ENCODE data around the gene CYP26B1. TPM values are rescaled to one million over a fixed set of nuclear protein-coding genes. Genes with fewer than 3 reads are reported as not detected.
A peak's percentile ranks its signal among the peaks of the same experiment; 100 is the strongest.

CYP26B1 gene, protein sequence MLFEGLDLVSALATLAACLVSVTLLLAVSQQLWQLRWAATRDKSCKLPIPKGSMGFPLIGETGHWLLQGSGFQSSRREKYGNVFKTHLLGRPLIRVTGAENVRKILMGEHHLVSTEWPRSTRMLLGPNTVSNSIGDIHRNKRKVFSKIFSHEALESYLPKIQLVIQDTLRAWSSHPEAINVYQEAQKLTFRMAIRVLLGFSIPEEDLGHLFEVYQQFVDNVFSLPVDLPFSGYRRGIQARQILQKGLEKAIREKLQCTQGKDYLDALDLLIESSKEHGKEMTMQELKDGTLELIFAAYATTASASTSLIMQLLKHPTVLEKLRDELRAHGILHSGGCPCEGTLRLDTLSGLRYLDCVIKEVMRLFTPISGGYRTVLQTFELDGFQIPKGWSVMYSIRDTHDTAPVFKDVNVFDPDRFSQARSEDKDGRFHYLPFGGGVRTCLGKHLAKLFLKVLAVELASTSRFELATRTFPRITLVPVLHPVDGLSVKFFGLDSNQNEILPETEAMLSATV
- total RNA-seq (2011; cell fraction: chromatin; rRNA removed; ENCODE audit: low replicate concordance) = 0.09 TPM in 1 of 2 replicates, not detected in the other
- not detected in 2 replicates for total RNA-seq (2011; cell fraction: nucleolus; rRNA removed)
- not detected in 2 replicates for total RNA-seq (2011; cell fraction: nucleoplasm; rRNA removed)
- total RNA-seq (2014; rRNA removed) (not detected in 2 replicates), total RNA-seq (2014; rRNA removed; fragmentation: Illumina TruSeq; extraction: Trizol) (not detected in 2 replicates), total RNA-seq (2015; rRNA removed; fragmentation: Illumina TruSeq; extraction: Trizol) (not detected in 2 replicates), total RNA-seq (2021) (0.13 and 0.36 TPM in 2 replicates), polyA plus RNA-seq (2011; rRNA removed) (0.01 TPM in 1 of 2 replicates, not detected in the other), polyA plus RNA-seq (2014; fragmentation: Illumina TruSeq; extraction: Trizol) (0.04 and 0.30 TPM in 2 replicates), polyA plus RNA-seq (2014; fragmentation: Nextera tagmentation; extraction: Ambion mirVana) (not detected), polyA plus RNA-seq (2014; rRNA removed) (not detected in 2 replicates), polyA minus RNA-seq (2011; rRNA and poly(A)+ RNA removed) (0.04 TPM in 1 of 2 replicates, not detected in the other), Bru-seq, nascent RNA (percentile 5 among the genes with signal in this experiment), BruChase-seq, experiment 1, labeled RNA remaining after a 2-hour chase (not detected), BruChase-seq, experiment 2, labeled RNA remaining after a 6-hour chase (not detected)
- polyA plus RNA-seq (2011; cell fraction: cytosol; rRNA removed) = 0.07 TPM in 1 of 2 replicates, not detected in the other
- 0.07 TPM in 1 of 2 replicates, not detected in the other for polyA plus RNA-seq (2011; cell fraction: nucleus; rRNA removed)
- polyA plus RNA-seq (2012) = 0.05 TPM in 1 of 2 replicates, not detected in the other
- not detected in 2 replicates for polyA minus RNA-seq (2011; cell fraction: cytosol; rRNA and poly(A)+ RNA removed)
- polyA minus RNA-seq (2011; cell fraction: nucleus; rRNA and poly(A)+ RNA removed) = not detected in 2 replicates
- long read RNA-seq, experiment 1 = 0 reads
- long read RNA-seq, experiment 2 = 0 reads
- long read RNA-seq, experiment 3 = 0 reads

DNA sequence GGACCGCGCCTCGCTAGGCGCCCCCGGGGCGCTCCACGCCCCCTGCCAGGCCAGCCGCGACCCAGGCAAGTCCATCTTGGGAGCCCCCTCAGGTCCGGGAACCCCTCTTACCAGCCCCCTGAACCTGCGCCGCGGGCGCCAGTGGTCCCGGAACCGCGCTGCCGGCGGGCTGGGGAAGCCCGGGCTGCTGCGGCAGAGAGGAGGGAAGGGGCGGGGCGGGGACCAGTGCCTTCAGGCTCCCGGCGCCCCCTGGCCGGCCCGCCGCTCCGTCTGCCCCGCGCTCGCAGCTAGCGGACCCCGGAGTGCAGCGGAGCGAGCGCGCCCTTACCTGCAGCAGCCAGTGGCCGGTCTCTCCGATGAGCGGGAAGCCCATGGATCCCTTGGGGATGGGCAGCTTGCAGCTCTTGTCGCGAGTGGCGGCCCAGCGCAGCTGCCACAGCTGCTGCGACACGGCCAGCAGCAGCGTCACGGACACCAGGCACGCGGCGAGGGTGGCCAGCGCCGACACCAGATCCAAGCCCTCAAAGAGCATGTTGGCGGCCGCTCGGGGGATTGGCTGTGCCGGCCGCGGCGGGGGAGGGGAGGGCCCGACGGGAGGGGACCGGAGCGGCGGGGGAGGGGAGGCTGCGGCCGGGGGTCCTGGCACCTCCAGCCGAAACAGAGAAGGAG lies at the start of gene CYP26B1:
TSS of gene CYP26B1 (minus strand) at position 560 of the 669 bp plus-strand sequence. CDS start at position 532, 28 bp downstream.
- DNase-seq (ENCODE audit: extremely low read depth in 1 of 4, low spot score in 3 of 4) (no peak), ATAC-seq (no peak), FAIRE-seq (no peak)
- Histone ChIP-seq H3K27me3 (ENCODE audit: control insufficient read depth in 2 of 2, insufficient read depth in 2 of 2, low read length in 2 of 2) (peaks cover 13 to 44% of the 10 kb centered on the region in 2 experiments; a peak in 4 of 5 replicates), H3K9me3 (replicated peaks; ENCODE audit: control insufficient read depth, insufficient read depth, low read depth, low read length) (no peaks in the 10 kb centered on the region), H3K4me3 (no peak within 1 kb of the TSS), H3K9me1 (ENCODE audit: control insufficient read depth, insufficient read depth, low read length) (no peaks in the 10 kb centered on the region), H3K36me3 (ENCODE audit: control insufficient read depth, insufficient read depth, low read length) (no peaks in the 10 kb centered on the region), H3K4me1 (replicated peaks in 1 of 2; ENCODE audit: control insufficient read depth in 2 of 2, insufficient read depth in 2 of 2, low read length in 2 of 2) (peaks cover 0 to 32% of the 10 kb centered on the region in 2 experiments; a peak in 2 of 5 replicates), H4K20me1 (replicated peaks; ENCODE audit: control insufficient read depth, insufficient read depth, low read length) (peaks cover 7% of the 10 kb centered on the region; the same call in 1 of the 2 replicates), H3K4me2 (ENCODE audit: insufficient read depth, low read length) (no peak within 1 kb of the TSS), H3K79me2 (ENCODE audit: control insufficient read depth, insufficient read depth, low read length) (no peaks in the 10 kb centered on the region), H3K27ac (ENCODE audit: extremely low read depth, low read depth, low read length) (no peak within 1 kb of the TSS), H3K9ac (ENCODE audit: insufficient read depth in 1 of 2, low read depth in 2 of 2, low read length in 2 of 2) (no peak within 1 kb of the TSS), H2AFZ (ENCODE audit: low read depth, low read length) (no peak within 1 kb of the TSS)
- in situ Hi-C loops (cut with MboI) (no loop called here), intact Hi-C loops (cut with micrococcal nuclease) (no loop called here)
- 61% methylated on average over 34 of the region's 69 CpGs for whole genome bisulfite sequencing (ENCODE audit: insufficient coverage, low coverage, missing lambda C conversion rate)
- TF ChIP-seq NR3C1 (CRISPR knock-in tag; IDR thresholded peaks at IDR 0.05) = no peak
- TF ChIP-seq FOSL1 (tag; conservative IDR thresholded peaks at IDR 0.05) = no peak
- no peak for TF ChIP-seq ESRRB (CRISPR knock-in tag; IDR thresholded peaks at IDR 0.05; ENCODE audit: borderline replicate concordance)
- TF ChIP-seq ZNF263 (CRISPR knock-in tag; IDR thresholded peaks at IDR 0.05; ENCODE audit: borderline replicate concordance) = no peak
- TF ChIP-seq, protein P1, sequence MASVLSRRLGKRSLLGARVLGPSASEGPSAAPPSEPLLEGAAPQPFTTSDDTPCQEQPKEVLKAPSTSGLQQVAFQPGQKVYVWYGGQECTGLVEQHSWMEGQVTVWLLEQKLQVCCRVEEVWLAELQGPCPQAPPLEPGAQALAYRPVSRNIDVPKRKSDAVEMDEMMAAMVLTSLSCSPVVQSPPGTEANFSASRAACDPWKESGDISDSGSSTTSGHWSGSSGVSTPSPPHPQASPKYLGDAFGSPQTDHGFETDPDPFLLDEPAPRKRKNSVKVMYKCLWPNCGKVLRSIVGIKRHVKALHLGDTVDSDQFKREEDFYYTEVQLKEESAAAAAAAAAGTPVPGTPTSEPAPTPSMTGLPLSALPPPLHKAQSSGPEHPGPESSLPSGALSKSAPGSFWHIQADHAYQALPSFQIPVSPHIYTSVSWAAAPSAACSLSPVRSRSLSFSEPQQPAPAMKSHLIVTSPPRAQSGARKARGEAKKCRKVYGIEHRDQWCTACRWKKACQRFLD (CRISPR knock-in tag; IDR thresholded peaks at IDR 0.05) = no peak
- TF ChIP-seq RHOXF2B (CRISPR knock-in tag; conservative IDR thresholded peaks at IDR 0.05) = no peak
- TF ChIP-seq, protein P2, sequence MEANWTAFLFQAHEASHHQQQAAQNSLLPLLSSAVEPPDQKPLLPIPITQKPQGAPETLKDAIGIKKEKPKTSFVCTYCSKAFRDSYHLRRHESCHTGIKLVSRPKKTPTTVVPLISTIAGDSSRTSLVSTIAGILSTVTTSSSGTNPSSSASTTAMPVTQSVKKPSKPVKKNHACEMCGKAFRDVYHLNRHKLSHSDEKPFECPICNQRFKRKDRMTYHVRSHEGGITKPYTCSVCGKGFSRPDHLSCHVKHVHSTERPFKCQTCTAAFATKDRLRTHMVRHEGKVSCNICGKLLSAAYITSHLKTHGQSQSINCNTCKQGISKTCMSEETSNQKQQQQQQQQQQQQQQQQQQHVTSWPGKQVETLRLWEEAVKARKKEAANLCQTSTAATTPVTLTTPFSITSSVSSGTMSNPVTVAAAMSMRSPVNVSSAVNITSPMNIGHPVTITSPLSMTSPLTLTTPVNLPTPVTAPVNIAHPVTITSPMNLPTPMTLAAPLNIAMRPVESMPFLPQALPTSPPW (CRISPR knock-in tag; IDR thresholded peaks at IDR 0.05) = no peak
- no peak for TF ChIP-seq ETV5 (CRISPR knock-in tag; IDR thresholded peaks at IDR 0.05; ENCODE audit: low read depth)
- TF ChIP-seq GMEB1 (CRISPR knock-in tag; IDR thresholded peaks at IDR 0.05) = no peak
- no TSS peak for BruUV-seq (replicated peaks)
- CTCF ChIA-PET (ENCODE audit: low intra/inter-chr PET ratio) = no interaction called here
- POLR2A ChIA-PET = no interaction called here
